GM04503 (cell line): Measurements from ENCODE around the gene ADGRL3.
"Not testable (repeated sequence)": the region's sequence is repeated elsewhere in the genome, so short reads cannot be mapped to it uniquely, and the experiment has no call there.

ENCODE experiments used
- DNase-seq: peaks from one replicate; pipeline ENCODE4 v3.0.0-alpha.2; 2012; ENCODE audit warnings: low read depth

Gene ADGRL3

DNA sequence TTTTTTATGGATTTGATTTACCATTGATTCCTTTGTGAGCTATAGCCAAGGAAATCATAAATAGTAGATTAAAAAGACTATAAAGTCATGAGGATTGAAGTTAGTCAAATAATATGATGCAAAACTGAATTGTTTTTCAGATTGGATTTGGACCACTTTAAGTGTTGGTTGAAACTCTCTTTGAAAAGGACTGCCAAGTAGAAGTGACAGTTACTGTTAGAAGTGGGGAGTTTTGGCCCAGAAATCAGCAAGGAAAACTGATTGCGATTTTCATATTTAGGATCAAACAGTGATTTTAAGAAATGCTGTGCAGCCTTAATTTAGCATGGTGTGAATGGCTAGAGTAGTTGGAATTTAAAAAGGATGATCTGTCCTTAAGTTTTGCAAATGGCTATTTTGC lies 4.9 kb downstream of the ADGRL3 start:
- DNase-seq, result no peak

DNA sequence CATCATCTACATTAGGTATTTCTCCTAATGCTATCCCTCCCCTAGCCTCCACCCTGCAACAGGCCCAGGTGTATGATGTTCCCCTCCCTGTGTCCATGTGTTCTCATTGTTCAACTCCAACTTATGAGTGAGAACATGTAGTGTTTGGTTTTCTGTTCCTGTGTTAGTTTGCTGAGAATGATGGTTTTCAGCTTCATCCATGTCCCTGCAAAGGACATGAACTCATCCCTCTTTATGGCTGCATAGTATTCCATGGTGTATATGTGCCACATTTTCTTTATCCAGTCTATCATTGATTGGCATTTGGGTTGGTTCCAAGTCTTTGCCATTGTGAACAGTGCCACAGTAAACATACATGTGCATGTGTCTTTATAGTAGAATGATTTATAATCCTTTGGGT lies 7.0 kb downstream of the ADGRL3 start:
- DNase-seq, result not testable (repeated sequence)

DNA sequence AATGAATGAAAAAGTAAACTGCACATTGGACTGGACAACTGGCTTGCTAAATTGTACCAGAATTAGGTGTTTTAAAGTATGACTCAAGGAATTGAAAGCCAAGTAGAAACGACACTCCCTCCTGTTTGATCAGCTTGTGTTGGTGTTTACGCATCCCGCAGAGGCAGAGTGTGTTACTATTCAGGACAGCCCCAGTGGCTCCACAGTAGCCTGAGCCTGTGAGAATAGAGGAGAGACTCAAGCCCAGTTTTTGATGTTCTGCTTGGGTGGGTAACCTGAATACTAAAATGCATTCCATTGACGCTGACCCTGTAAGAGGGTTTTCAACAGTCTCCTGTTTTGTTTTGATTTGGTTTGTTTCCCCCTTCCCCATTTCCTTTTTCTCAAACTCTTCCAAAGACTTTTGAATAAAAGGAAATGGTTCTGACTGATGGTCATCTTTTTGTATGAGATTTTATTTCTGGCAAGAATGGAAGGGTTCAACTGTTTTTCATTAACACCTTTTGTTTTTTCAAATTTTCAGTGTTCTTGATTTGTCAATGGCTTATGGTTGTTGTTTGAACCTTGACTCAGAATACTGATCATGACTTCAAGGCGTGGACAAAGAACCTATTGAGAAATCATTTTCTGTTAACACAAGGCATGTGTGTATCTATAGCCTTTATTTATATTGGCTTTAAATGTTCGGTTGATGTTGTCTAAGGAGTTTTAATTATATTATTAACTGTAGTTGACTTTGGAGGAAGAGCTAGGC lies 10.2 kb downstream of the ADGRL3 start:
- DNase-seq, result no peak

DNA sequence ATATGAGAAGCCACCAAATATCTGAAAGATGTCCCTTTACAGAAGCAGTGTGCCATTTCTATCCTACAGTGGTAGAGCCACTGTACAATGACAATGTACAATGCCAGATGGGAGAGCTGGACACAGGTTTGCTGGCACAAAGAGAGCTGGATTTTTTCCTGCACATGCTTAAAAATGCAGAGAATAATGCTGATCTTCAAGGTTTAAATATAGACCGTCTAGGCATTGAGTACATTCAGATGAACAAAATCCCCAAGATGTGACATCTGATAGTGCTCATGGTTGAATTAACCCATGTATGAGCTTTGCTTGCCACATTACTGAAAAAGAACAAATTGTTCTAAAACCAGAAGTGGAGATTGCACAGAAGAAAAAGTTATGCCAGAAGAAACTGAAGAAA lies 11.7 kb downstream of the ADGRL3 start:
- DNase-seq, result no peak

DNA sequence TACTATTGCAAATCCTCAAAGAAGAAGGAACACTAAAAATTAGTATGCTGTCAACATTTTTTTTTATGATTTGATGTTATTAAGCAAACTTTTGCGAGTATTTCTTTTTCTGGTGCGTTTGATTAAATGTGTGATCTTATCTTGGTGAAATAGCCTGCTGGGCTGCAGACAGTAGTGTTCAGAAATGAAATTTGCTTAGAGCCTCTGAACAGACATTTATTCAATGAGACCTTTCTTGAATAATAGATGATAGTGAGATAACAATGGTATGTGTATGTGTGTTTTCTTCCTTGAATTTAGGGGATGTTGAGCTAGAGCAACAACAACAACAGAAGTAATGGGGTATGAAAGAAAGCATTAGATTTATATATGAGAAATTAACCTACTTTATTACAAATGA lies 12.7 kb downstream of the ADGRL3 start:
- DNase-seq, result no peak

DNA sequence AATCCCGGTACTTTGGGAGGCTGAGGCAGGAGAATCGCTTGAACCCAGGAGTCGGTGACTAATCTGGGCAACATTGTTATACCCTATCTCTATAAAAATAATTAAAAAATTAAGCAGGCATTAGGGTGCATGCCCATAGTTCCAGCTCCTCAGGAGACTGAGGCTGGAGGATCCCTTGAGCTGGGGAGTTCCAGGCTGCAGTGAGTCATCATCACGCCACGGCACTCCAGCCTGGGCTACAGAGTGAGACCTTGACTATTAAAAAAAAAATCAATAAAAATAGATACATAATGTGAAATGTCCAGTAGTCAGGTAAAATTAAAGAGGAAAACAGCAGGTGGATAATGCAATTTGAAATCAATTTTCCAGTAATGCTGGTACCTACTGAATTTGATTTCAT lies 14.6 kb downstream of the ADGRL3 start:
- no peak for DNase-seq

DNA sequence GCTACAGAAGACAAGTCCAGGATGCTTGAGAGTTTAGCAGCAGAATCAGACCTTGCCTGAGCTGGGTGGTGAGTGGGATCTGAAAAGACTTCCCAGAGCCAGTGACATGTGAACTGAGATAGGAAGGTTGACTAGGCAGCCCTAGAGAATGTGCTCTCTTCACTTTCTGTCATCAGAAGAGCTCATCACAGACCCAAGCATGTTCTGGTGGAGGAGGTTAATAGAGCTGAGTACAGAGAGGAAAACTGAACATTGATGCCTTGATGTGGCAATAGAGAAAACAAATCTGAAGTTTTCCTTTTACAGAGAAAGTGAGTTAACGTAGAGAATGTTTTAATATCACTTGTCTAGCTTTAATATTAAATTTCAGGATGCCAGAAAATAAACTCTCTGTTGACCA lies 17.1 kb downstream of the ADGRL3 start:
- DNase-seq, result no peak

DNA sequence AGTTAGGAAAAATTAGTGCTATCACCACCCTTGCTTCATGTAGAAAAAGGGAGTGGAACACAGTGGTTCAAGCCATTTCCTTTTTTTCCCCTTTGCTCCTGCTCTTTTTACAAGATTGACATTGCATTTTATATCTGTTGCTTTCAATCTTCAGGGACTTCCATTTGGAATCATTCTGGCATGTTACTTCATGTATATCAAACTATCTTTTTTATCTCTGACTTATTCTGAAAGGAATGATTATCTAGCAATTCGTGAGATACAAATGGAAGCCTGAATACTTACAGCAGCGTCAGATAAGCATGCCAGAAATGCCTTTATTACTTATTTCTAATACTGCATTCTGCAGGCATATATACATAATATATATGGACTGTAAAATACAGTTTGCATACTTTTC lies 20.4 kb downstream of the ADGRL3 start:
- DNase-seq, result no peak

DNA sequence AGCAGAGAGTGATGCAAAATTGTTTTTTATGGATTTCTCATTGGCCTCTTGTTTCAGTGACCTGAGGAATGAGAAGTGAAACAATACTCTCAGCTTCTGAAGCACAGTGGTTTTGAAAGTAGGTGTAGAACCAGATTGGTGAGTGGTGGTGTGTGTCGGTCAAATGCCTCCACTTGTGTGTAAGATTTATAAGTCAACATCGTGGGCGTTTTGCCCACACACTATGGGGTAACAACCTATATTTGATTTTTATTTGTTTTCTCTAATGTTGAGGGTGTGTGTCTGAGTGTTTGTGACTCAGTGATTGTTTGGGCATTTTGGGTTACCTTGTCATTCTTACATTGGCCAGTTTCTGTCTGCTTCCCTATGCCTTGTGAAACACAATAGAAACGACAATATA lies 23.3 kb downstream of the ADGRL3 start:
- no peak for DNase-seq

DNA sequence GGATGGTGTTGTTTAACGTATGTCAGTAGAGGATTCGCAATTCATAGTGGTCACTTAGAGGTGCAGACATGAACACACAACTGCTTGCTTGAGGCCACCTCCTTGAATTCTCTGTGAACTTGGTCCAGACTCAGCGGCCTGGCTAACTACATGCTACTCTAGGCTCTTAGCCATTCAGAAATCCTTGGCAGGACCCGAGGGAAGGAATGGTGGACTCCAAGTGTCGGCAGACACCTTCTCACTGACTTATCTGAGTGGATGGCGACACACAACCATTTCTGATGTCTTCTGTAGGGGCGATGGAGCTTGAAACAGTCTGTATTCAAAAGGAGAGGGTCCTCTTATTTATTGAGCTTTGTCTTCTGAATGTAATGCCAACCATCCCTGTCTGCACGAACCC lies 24.4 kb downstream of the ADGRL3 start:
- DNase-seq, result no peak

DNA sequence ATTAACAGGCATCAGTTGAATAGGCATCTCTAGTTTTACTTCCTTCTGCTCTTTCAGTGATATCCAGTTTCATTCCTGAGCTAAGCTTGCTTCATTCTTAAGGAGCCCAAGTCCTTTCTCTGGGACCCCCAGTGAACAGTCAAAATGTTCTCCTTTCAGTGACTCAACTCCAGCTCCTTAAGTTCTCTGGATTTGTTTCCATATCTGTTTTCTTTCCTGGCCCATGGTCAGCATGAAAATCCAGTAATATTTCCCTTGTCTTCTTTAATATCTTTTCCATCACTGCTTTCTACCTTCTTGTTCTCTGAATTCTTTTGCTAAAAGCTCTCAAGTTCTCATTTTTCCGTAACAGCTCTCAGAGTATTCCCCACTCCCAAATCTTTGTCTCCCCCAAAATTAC lies 25.5 kb downstream of the ADGRL3 start:
- no peak for DNase-seq

DNA sequence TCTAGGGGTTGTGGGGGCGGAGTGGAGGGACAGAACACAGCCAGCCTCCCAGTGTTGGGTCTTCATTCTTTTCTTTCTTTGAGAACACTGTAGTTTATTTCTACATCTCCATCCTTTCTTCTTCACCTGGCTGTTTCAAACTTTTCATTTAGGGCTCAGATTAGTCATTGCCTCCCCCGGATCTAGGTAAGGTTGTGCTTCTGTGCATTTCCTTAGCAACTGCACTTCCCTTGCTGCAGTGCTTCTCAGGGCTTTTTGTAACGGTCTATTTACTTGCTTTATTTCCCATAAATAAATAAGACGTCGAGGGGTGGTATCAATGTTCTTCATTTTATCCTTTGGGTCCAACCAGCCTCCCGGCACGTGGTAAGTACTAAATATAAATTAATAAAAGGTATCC lies 31.3 kb downstream of the ADGRL3 start:
- DNase-seq, result no peak

DNA sequence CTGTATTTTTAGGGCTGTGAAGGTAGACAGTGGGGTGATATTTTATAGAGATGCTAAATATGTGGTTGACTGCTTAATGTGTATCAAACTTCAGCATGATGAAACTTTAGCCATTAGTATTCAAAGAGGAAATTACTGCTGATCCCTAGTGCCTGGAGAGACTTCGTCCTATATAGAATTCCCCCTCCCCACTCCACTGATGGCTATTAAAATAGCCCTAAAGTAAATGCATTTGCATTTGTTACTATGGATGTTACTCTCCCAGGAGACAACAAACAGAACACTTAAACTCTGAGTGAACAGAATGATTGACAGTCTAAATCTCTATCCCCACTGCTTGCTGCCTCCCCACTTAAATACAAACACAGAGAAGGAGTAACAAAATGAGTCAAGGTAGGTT lies 39.1 kb downstream of the ADGRL3 start:
- no peak for DNase-seq

DNA sequence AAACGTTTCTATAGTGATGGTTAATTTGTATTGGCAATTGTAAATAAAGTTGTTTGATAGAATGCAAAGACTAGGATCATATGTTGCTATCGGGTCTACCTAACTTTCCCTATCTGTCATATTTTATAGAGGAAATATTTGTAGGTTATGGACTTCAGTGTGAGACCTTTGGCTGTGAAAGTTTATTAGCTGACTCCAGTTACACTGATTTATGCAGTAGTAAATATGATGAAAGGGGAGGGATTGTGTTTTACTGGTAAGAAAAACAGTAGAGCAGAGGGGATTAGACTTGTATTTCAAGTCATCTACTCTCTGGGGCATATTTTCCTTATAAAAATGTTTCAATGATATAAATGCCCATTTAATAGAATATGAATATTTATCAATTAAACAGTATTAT lies 43.8 kb downstream of the ADGRL3 start:
- no peak for DNase-seq

DNA sequence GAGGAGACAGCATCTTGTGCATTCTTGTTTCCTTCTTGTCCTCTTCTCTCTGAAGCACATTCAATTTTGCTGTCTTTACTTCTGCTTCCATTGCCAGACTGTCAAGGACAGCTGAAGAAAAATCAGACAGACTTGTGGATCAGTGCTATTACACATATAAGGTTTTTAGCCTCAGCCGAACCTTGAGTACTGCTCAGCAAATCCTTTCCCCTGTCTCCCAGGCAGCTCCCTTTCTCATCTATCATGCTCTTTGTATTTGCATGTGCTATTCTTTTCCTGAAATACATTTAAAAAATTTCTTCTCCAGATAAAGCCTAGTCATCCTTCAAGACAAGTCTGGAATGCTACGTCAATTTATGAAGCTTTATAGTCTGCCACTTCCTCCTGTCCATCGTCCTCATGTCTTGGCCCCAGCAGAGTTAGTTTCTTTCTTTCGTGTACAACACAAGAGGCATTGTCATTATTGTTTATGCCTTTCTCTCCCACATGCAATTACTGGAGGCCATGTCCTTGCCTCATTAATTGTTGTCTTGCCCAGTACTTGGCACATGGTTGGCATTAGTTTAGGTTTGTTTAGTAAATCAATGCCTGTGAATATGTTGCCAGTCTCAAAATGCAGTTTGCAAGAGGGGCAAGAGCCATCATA lies 45.1 kb downstream of the ADGRL3 start:
- no peak for DNase-seq

DNA sequence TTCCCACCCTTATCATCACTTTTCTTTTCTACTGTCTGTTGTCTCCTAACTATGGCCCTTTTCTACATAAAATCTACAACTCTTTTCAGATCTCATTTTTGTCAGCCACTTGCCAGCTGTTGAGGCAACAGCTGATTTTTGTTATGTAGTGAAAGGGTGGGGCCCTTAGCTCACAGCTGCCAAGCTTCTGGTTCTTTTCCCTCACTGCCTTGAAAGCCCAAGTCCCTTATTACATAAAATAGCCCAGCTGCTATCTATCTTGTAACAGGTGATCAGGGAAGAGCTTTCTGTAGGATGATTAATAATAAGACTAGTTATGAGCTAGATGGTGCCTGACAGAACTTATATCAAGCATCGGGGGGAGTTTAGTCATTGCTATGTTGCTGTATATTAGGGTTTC lies 45.9 kb downstream of the ADGRL3 start:
- DNase-seq, result no peak

DNA sequence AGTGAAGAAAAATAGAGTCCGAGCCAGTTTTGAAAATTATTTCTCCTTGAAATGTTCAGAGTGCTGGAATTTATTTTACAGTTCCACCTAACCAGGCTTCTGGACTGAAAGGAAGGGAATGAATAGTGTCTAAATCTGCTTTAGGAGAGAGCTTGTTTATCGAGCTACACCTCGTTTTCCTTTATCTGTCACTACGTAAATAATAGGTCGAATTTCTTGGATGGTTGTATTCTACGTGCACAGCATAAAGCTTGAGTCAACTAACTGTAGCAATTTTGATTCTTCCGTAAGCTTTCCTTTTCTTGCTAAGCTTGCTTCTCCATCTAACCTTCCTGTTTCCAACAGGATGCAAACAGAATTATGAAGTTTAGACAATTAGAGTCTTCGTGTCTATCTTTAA lies 48.6 kb downstream of the ADGRL3 start:
- DNase-seq, result no peak

DNA sequence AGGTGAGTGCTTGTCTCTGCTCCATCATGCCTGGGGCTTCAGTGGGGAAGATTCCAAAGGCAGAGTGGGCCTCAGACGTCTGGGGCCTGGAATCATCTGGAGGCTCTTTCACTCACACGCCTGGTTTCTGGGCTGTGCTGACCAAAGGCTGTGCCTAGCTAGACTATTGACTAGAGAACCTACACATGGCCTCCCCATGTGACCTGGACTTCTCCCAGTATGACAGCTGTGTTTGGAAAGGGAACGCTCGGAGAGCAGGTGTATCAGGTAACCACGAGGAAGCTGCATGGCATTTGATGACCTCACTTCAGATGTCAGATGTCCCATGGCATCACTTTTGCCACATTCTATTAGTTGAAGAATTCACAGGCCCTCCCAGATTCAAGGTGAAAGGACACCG lies 51.0 kb downstream of the ADGRL3 start:
- DNase-seq, result no peak

DNA sequence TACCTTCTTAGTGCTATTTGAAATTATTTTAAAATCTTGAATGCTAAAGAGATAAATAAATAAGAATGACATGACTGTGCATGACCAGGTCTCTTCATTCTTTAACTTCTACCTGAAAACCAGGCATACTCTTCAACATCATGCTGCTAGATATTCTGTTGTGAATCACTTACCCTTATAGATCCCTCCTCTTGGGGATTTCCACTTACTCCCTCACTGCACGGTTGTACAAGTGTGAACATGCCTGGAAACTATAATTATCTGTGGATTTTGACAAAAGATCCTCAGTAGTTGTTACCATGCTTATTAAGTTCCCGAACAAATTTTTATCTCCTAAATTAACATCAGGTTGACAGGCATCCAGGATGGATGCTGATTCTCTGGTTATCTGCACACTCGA lies 54.3 kb downstream of the ADGRL3 start:
- DNase-seq, result no peak

DNA sequence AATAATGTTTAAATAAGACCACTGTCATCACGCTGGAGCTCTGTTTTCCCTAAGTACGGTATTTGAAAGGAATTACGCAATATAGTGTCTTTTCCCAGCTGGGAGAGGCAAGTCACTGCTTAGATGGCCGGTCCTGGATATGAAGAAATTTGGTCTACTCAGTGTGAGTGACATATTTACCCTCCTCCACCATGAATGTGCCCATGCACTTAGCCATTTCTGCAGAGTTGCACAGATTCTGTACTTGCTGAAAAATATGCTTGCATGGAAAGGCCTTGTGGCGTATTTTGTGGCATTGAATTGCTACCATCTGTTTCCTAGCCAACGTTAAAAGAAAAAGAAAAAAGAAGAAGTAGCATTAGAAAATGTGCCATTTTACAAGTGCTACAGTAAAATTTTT lies 73.1 kb downstream of the ADGRL3 start:
- DNase-seq, result no peak

DNA sequence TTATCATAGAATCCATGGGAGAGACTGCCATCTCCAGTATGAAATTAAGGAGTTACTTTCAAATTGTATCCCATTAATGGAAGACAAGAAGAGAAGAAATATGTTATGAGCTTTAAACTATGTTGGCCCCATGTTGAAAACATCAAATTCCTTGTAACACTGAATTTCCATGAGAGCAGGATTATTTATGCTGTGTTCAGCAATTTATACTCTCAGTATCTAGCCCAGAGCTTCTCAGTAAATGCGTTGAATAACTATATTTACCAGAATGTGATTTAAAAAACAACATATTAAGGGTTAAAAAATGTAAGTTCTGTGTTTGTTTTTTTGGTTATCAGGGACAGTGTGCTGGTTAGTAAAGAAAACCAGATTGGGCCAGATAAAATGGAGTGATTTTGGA lies 74.2 kb downstream of the ADGRL3 start:
- no peak for DNase-seq

DNA sequence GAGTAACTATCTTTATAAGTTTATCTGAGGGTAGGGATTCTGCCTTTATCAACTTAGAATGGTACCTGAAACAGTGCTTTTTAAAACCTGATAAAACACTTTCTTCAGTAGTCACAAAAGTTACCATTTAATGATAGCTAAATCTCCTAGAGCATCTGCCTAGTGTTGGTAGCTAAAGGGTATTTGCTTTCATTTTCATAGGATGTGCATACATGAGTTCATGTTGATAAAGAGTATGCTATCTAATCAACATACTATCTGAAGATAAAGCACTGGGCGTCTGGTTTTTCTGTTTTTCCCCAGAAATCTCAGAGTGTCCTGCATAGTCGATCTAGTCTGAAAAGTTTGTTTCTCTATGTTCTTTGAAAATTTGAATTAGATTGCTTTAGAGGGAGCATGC lies 75.1 kb downstream of the ADGRL3 start:
- DNase-seq, result no peak

DNA sequence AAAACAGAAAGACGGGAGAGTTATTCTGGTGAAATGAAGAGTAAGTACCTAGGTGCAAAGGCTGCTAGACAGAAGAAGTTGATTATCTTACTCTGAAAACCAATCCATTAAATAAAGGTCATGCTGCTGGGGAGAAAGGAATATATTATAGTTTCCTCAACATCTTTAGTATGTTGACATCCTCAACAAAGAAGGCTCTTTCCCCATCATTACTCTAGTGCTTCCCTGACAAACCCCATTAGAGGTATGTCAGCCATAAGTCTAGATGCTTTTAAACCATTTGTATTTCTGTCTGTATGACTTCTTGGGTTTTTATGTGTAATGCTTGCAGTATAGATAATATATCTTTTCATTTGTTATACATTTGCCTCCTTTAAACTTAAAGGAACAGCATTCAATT lies 75.9 kb downstream of the ADGRL3 start:
- no peak for DNase-seq
